Activated naive CD8-positive, alpha-beta T cell treated with anti-CD3 and anti-CD28 coated beads, Interleukin-2, amount 50 U/mL, for 24 hours (primary cell): Measurements from ENCODE around the gene KDM6A.

Experiments used
- ATAC-seq: fragments of 150-1000 bp; cut with Tn5 transposase; one replicate; pipeline ENCODE4 v1.10.0; 2021
- DNase-seq: peaks from one replicate; pipeline ENCODE4 v3.0.0; 2021
- H3K27ac Mint-ChIP-seq: one replicate; pipeline ENCODE4 v1.8.0; 2021; ENCODE audit warnings: mild to moderate bottlenecking, mixed read lengths
- H3K27me3 Mint-ChIP-seq: one replicate; pipeline ENCODE4 v1.8.0; 2021; ENCODE audit warnings: mixed read lengths
- H3K36me3 Mint-ChIP-seq: one replicate; pipeline ENCODE4 v1.8.0; 2021; ENCODE audit warnings: low read depth, mixed read lengths
- H3K4me1 Mint-ChIP-seq: one replicate; pipeline ENCODE4 v1.8.0; 2021; ENCODE audit warnings: mixed read lengths
- H3K4me3 Mint-ChIP-seq: one replicate; pipeline ENCODE4 v1.8.0; 2021; ENCODE audit warnings: mild to moderate bottlenecking, moderate library complexity, mixed read lengths
- H3K9me3 Mint-ChIP-seq: one replicate; pipeline ENCODE4 v1.8.0; 2021; ENCODE audit warnings: mixed read lengths

The KDM6A gene

DNA sequence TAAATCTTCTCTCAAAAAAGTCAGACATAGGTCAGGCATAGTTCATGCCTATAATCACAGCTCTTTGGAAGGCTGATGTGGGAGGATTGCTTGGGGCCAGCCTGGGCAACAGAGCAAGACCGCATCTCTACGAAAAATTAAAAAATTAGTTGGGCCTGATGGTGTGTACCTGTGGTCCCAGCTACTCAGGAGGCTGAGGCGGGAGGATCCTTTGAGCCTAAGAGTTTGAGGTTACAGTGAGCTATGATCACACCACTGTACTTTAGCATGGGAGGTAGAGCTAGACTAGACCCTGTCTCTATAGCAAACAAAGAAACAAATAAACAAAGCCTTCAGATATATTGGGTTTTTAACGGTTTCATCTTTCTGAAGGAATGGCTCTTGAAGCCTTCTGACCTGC lies 265.5 kb downstream of the KDM6A start:
- H3K27ac Mint-ChIP-seq = no peak overlapping the region
- ATAC-seq = no peak
- DNase-seq = no peak
- no peaks in the 10 kb centered on the region for H3K36me3 Mint-ChIP-seq
- H3K4me1 Mint-ChIP-seq = no peaks in the 10 kb centered on the region
- peaks cover 1% of the 10 kb centered on the region for H3K9me3 Mint-ChIP-seq
- H3K27me3 Mint-ChIP-seq = no peaks in the 10 kb centered on the region
- no peak overlapping the region for H3K4me3 Mint-ChIP-seq

DNA sequence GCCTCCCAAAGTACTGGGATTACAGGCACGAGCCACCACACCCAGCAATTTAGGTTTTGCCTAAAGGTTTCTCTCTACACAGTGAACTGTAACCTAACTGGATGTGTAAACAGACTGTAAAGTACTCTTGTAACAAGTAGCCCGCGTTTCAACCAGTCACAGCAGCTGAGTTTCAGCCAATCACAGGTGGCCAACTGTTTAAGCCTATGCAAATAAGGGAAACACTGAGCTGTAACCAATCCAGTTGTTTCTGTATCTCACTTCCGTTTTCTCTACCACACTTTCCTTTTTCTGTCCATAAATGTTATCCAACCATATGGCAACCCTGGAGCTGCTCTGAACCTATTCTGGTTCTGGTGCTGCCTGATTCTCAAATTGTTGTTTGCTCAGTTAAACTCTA lies 267.8 kb downstream of the KDM6A start:
- no peaks in the 10 kb centered on the region for H3K27me3 Mint-ChIP-seq

DNA sequence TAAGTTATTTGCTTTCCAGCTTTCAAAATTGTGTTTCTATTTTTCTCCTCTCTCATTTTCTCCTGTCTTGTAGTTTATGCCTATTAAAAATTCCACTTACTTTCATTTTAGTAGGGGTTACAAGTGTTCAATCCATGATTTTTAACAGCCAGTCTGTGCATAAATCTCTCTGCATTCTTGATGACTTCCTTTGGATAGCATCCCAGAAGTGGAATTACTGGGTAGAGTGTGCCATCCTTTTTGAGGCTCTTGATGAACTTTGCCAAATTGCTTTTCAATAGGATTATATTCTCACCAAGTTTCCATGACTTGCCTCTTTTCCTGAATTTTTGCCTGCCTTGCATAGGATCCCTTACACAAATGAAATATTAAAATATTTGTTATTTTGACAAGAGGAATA lies 269.2 kb downstream of the KDM6A start:
- Mint-ChIP-seq H3K4me1 (no peaks in the 10 kb centered on the region), H3K27me3 (no peaks in the 10 kb centered on the region), H3K4me3 (no peak overlapping the region), H3K36me3 (no peaks in the 10 kb centered on the region), H3K9me3 (no peaks in the 10 kb centered on the region), H3K27ac (no peak overlapping the region)
- DNase-seq = no peak
- ATAC-seq = no peak

More for the DNA sequence above, 267.8 kb downstream of the KDM6A start:
- DNase-seq (no peak), ATAC-seq (no peak)
- H3K36me3 Mint-ChIP-seq = no peaks in the 10 kb centered on the region
- H3K27ac Mint-ChIP-seq = no peak overlapping the region
- H3K4me1 Mint-ChIP-seq = no peaks in the 10 kb centered on the region
- H3K4me3 Mint-ChIP-seq = no peak overlapping the region
- H3K9me3 Mint-ChIP-seq = no peaks in the 10 kb centered on the region

DNA sequence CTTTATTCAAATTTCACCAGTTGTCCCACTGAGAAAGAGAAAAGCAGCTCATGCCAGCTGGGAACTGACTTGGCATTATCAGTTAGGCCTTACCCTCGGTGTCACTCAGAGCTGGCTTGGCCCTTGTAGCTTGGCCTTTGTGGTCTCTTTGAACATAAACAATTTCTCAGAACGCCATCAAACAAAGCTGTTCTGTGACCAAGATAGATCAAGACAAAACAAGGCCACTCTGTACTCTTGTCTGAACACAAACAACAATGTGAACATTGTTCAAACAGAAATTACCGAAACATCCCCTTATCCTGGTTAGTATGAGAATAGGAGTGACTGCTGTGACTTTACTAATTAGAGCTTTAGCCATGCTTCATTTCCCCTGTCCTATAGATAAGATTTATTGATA lies 270.5 kb downstream of the KDM6A start:
- Mint-ChIP-seq H3K9me3 (no peaks in the 10 kb centered on the region), H3K4me3 (no peak overlapping the region), H3K27me3 (no peaks in the 10 kb centered on the region), H3K4me1 (no peaks in the 10 kb centered on the region), H3K27ac (no peak overlapping the region), H3K36me3 (no peaks in the 10 kb centered on the region)
- DNase-seq (no peak), ATAC-seq (no peak)

DNA sequence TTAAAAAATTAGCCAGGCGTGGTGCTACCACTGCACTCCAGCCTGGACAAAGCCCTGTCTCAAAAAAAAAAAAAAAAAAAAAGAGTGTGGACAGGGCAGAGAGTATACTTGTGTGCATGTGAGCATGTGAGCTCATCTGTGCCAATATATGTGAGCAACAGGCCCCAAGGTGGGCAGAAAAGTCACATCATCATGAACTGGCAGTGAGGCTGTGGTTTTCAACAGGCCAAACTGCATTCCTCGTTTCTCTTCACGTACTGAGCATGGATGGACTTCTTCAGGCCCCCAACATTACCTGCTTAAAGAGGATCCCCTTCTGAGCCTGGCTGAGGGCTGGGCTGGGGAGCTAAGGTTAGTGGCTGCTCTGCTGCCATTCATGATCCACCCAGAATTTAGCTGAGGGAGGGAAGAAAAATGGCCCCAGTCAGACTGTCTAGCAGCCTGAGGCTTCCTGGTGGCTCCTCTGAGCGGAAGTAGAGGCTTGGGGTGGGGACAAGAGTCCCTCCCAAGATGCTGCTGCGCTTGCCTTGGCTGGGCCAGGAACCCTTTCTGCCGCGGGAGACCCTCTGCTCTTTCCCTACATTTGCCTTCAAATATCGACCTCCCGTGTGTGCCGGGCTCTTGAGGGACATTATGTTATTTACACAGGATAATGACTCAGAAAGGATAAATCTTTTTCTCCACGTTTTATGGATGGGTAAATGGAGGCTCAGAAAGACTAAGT lies 272.7 kb downstream of the KDM6A start:
- H3K27me3 Mint-ChIP-seq = no peaks in the 10 kb centered on the region
- no peak overlapping the region for H3K4me3 Mint-ChIP-seq
- H3K9me3 Mint-ChIP-seq = no peaks in the 10 kb centered on the region
- no peaks in the 10 kb centered on the region for H3K36me3 Mint-ChIP-seq
- no peaks in the 10 kb centered on the region for H3K4me1 Mint-ChIP-seq
- H3K27ac Mint-ChIP-seq = no peak overlapping the region
- ATAC-seq (no peak), DNase-seq (no peak)

DNA sequence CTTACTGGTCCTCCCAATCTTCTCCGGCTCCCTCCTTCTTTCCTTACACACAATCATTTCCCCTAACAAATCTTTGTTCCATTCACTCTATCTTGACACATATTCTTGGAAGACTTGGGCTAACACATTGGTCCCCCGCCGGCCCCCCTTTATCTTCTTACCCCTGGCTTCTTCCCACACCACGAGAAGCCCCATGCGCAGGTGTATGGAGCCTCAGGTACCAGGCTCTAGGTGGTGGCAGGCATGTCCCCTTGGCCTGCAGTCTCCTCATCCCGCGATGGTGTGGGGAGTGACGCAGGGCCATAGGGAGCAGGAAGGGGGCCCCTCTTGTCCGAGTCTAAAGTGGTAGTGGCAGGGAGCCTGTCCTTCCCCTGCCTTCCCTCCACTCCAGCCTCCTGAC lies 277.8 kb downstream of the KDM6A start:
- Mint-ChIP-seq H3K36me3 (no peaks in the 10 kb centered on the region), H3K4me3 (no peak overlapping the region), H3K27ac (no peak overlapping the region), H3K9me3 (no peaks in the 10 kb centered on the region), H3K27me3 (no peaks in the 10 kb centered on the region), H3K4me1 (no peaks in the 10 kb centered on the region)
- DNase-seq (no peak), ATAC-seq (no peak)

DNA sequence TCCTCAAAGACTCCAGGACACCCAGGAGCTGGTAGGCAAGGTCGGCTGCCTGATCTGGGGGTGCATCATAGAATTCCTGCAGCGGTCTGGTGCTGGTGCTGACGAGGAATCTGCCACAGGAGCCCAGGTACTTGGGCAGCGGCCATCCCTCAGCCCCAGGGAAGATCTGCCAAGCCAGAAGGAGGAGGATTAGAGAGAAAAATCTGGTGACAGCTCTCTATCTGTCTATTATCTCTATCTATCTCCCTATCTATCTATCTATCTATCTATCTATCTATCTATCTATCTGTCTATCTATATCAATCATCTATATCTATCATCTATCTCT lies 281.0 kb downstream of the KDM6A start:
- H3K36me3 Mint-ChIP-seq = no peaks in the 10 kb centered on the region
- no peak for DNase-seq
- no peak overlapping the region for H3K27ac Mint-ChIP-seq
- H3K9me3 Mint-ChIP-seq = no peaks in the 10 kb centered on the region
- ATAC-seq = no peak
- no peaks in the 10 kb centered on the region for H3K4me1 Mint-ChIP-seq
- H3K27me3 Mint-ChIP-seq = no peaks in the 10 kb centered on the region
- no peak overlapping the region for H3K4me3 Mint-ChIP-seq

DNA sequence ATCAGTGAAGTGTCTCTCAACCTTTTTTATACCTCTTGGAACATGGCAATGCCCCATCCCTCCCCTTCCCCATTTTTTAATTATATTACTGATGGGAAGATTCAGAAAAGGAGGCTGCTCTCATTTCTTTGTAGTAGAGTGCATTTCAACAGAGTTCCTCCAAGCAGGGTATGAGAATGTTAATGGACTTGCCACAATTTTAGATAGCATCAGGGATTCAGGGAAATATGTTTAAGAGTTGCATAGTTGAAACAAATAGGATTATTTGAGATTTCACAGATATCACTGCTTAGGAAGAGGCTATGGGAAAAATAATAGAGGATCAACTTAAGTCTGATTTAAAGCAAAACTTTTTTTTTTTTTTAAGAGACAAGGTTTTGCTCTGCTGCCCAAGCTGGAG lies 281.5 kb downstream of the KDM6A start:
- Mint-ChIP-seq H3K4me3 (no peak overlapping the region), H3K4me1 (no peaks in the 10 kb centered on the region), H3K27ac (no peak overlapping the region), H3K9me3 (no peaks in the 10 kb centered on the region), H3K27me3 (no peaks in the 10 kb centered on the region), H3K36me3 (no peaks in the 10 kb centered on the region)
- DNase-seq = no peak
- no peak for ATAC-seq

DNA sequence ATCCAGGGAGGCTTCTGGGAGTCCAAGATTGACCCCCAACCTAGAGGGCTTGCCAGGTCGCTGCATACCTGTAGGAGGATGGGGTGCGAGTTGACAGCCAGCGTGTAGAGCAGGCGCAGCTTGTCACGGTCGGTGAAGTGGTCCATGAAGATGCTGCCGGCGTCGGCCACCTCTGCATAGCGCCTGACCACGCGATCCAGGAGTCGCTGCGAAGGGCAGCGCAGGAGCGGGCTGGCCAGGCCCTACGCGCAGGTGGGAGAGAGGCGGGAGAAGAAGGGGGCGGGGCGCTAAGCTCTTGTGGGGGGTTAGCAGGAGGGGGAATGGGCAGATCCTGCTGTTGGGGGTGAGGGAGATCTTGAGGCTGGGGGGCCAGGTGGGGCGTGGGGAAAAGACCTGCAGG lies 284.7 kb downstream of the KDM6A start:
- no peaks in the 10 kb centered on the region for H3K4me1 Mint-ChIP-seq
- H3K4me3 Mint-ChIP-seq = no peak overlapping the region
- ATAC-seq = no peak
- peaks cover 4% of the 10 kb centered on the region for H3K9me3 Mint-ChIP-seq
- no peak for DNase-seq
- no peak overlapping the region for H3K27ac Mint-ChIP-seq
- H3K36me3 Mint-ChIP-seq = no peaks in the 10 kb centered on the region
- no peaks in the 10 kb centered on the region for H3K27me3 Mint-ChIP-seq
